CD14-positive monocyte (primary cell): ENCODE results near the gene CACNA1E. TPM values are rescaled to one million over a fixed set of nuclear protein-coding genes. Genes with fewer than 3 reads are reported as not detected.

Experiments
- DNase-seq, 3 donors: peaks; one replicate each; pipeline ENCODE4 v3.0.0-alpha.2; 2011 to 2022
- H2AFZ ChIP-seq: 2 replicates; pipeline ENCODE4 v1.6.0; 2012; ENCODE audit warnings: mild to moderate bottlenecking, low read depth, low read length, inconsistent platforms; ENCODE audit not compliant: insufficient read depth, poor library complexity, severe bottlenecking
- H3K27ac ChIP-seq, 2 donors: 1 replicate in 1 of 2; 2 replicates in 1 of 2; pipeline ENCODE4 v1.5.1; 2012 to 2013; ENCODE audit warnings: low read length in 2 of 2, control low read depth in 1 of 2, inconsistent platforms in 1 of 2, low read depth in 1 of 2, mild to moderate bottlenecking in 1 of 2
- H3K27me3 ChIP-seq, 2 donors: one replicate each; pipeline versions ENCODE4 v1.6.0 to v1.6.1; 2011 to 2013; ENCODE audit warnings: low read length in 2 of 2; ENCODE audit not compliant: control insufficient read depth in 2 of 2, insufficient read depth in 2 of 2
- H3K36me3 ChIP-seq, 2 donors: replicated peaks in 1 of 2; 1 replicate in 1 of 2; 2 replicates in 1 of 2; pipeline versions ENCODE4 v1.5.1 to v1.6.1; 2012 to 2013; ENCODE audit warnings: low read length in 2 of 2, control low read depth in 1 of 2, inconsistent platforms in 1 of 2, mild to moderate bottlenecking in 1 of 2; ENCODE audit not compliant: insufficient read depth in 2 of 2, control insufficient read depth in 1 of 2
- H3K4me1 ChIP-seq, 2 donors: 1 replicate in 1 of 2; 2 replicates in 1 of 2; pipeline versions ENCODE4 v1.5.1 to v1.6.1; 2012 to 2013; ENCODE audit warnings: low read length in 2 of 2, control low read depth in 1 of 2, inconsistent platforms in 1 of 2, mild to moderate bottlenecking in 1 of 2, moderate library complexity in 1 of 2; ENCODE audit not compliant: insufficient read depth in 2 of 2, control insufficient read depth in 1 of 2
- H3K4me2 ChIP-seq: replicated peaks from 2 replicates; pipeline ENCODE3; 2012; ENCODE audit warnings: low read length, moderate library complexity, mild to moderate bottlenecking; ENCODE audit not compliant: poor library complexity, severe bottlenecking; ENCODE audit errors: extremely low read depth
- H3K4me3 ChIP-seq, 3 experiments: fragments of 200-600 bp in 1 of 3; sonication (generic) in 1 of 3; replicated peaks in 1 of 3; 1 replicate in 2 of 3; 2 replicates in 1 of 3; pipeline ENCODE4 v1.5.1; 2011 to 2013; ENCODE audit warnings: low read length in 3 of 3, mild to moderate bottlenecking in 3 of 3, control low read depth in 2 of 3, low read depth in 2 of 3, inconsistent platforms in 1 of 3, moderate library complexity in 1 of 3
- H3K79me2 ChIP-seq: 2 replicates; pipeline ENCODE4 v1.6.0; 2012; ENCODE audit warnings: mild to moderate bottlenecking, control low read depth, inconsistent platforms, low read length, moderate library complexity; ENCODE audit not compliant: insufficient read depth
- H3K9ac ChIP-seq: 2 replicates; pipeline ENCODE4 v1.6.0; 2017; ENCODE audit warnings: low read length, mild to moderate bottlenecking; ENCODE audit not compliant: insufficient read depth, poor library complexity, severe bottlenecking
- H3K9me3 ChIP-seq, 2 donors: replicated peaks in 1 of 2; 1 replicate in 1 of 2; 2 replicates in 1 of 2; pipeline versions ENCODE4 v1.5.1 to v1.6.1; 2012 to 2013; ENCODE audit warnings: low read length in 2 of 2, control low read depth in 1 of 2; ENCODE audit not compliant: control insufficient read depth in 1 of 2, insufficient read depth in 1 of 2
- H4K20me1 ChIP-seq: 2 replicates; pipeline ENCODE4 v1.6.0; 2012; ENCODE audit warnings: mild to moderate bottlenecking, low read length, control low read depth, moderate library complexity; ENCODE audit not compliant: insufficient read depth
- H3K27ac Mint-ChIP-seq, 7 donors: one replicate each; pipeline ENCODE4 v1.8.0; 2020; ENCODE audit warnings: mild to moderate bottlenecking in 7 of 7, mixed read lengths in 7 of 7, moderate library complexity in 6 of 7, inconsistent platforms in 2 of 7
- H3K27me3 Mint-ChIP-seq, 3 donors: one replicate each; pipeline ENCODE4 v1.8.0; 2021 to 2022; ENCODE audit warnings: low read depth in 3 of 3, mild to moderate bottlenecking in 3 of 3, mixed read lengths in 3 of 3, moderate library complexity in 3 of 3, inconsistent platforms in 1 of 3
- H3K36me3 Mint-ChIP-seq, 2 donors: one replicate each; pipeline ENCODE4 v1.8.0; 2020; ENCODE audit warnings: mixed read lengths in 2 of 2, inconsistent platforms in 1 of 2, mild to moderate bottlenecking in 1 of 2
- H3K4me1 Mint-ChIP-seq: one replicate; pipeline ENCODE4 v1.8.0; 2020; ENCODE audit warnings: mild to moderate bottlenecking, mixed read lengths
- H3K4me3 Mint-ChIP-seq, 2 donors: one replicate each; pipeline ENCODE4 v1.8.0; 2020; ENCODE audit warnings: mild to moderate bottlenecking in 2 of 2, mixed read lengths in 2 of 2, moderate library complexity in 1 of 2
- H3K9me3 Mint-ChIP-seq, 7 donors: one replicate each; pipeline ENCODE4 v1.8.0; 2020 to 2022; ENCODE audit warnings: mixed read lengths in 7 of 7, mild to moderate bottlenecking in 6 of 7, moderate library complexity in 6 of 7, inconsistent platforms in 2 of 7
- WGBS: methylation state at CpG from one replicate; pipeline ENCODE4 v1.1.5; 2013; ENCODE audit warnings: missing lambda C conversion rate; ENCODE audit not compliant: insufficient coverage; 5-methylcytosine and 5-hydroxymethylcytosine counted together
- intact Hi-C, 2 donors: fragments of 100-400 bp; cut with micrococcal nuclease; formaldehyde crosslinking; loops; one replicate each; pipeline versions ENCODE4 v1.15.0 to v1.15.1; 2023
- polyA plus RNA-seq, 3 donors: library from polyadenylated mRNA; depleted of rRNA in 1 of 3; unstranded in 2 of 3; stranded (reverse) in 1 of 3; fragments of 300-500 nt in 2 of 3; fragments of >200 nt in 1 of 3; fragmentation: Illumina TruSeq in 2 of 3; gene quantifications; 1 replicate in 2 of 3; 2 replicates in 1 of 3; pipeline ENCODE4 v1.2.3, GENCODE V29; 2012 to 2021
- TF ChIP-seq, protein P1 (sequence below): fragments of 200-600 bp; IDR thresholded peaks from one replicate; pipeline ENCODE4 v1.8.0; 2022; ENCODE audit warnings: antibody characterized with exemption, mild to moderate bottlenecking

CACNA1E gene
- polyA plus RNA-seq, 3 donors: 0.04 TPM; not detected in 2

DNA sequence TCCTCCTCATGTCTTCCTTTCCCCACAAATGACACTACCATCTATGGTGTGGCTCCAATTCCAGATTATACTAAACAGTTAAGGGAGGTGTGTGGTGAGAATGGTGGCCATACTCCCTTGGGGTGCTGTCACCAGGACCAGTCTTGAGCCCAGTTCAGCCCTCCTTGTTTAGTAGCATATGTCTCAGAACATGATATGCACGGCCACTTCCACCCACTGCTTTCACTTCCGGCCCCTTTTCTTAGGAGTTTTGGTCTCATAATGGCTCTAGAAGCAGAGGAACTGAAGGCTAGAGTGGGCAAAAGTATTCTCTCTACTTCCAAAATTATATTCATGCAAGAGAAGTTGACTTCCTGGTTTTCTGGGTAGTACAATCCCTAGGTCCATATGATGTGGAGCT is 45.3 kb upstream of the CACNA1E start:
- TF ChIP-seq, protein P1, sequence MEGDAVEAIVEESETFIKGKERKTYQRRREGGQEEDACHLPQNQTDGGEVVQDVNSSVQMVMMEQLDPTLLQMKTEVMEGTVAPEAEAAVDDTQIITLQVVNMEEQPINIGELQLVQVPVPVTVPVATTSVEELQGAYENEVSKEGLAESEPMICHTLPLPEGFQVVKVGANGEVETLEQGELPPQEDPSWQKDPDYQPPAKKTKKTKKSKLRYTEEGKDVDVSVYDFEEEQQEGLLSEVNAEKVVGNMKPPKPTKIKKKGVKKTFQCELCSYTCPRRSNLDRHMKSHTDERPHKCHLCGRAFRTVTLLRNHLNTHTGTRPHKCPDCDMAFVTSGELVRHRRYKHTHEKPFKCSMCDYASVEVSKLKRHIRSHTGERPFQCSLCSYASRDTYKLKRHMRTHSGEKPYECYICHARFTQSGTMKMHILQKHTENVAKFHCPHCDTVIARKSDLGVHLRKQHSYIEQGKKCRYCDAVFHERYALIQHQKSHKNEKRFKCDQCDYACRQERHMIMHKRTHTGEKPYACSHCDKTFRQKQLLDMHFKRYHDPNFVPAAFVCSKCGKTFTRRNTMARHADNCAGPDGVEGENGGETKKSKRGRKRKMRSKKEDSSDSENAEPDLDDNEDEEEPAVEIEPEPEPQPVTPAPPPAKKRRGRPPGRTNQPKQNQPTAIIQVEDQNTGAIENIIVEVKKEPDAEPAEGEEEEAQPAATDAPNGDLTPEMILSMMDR: no peak
- Histone ChIP-seq H4K20me1 (no peaks in the 10 kb centered on the region), H3K36me3 (no peaks in the 10 kb centered on the region), H3K79me2 (no peaks in the 10 kb centered on the region), H3K4me2 (no peak overlapping the region), H3K27ac (no peak overlapping the region), H3K4me3 (no peak overlapping the region), H3K4me1 (no peaks in the 10 kb centered on the region), H3K27me3 (peaks cover 3 to 9% of the 10 kb centered on the region in 2 donors), H3K9me3 (no peaks in the 10 kb centered on the region), H3K9ac (no peak overlapping the region), H2AFZ (no peak overlapping the region)
- Mint-ChIP-seq H3K27me3 (peaks cover 5 to 10% (median 8%) of the 10 kb centered on the region in 3 donors), H3K4me3 (no peak overlapping the region), H3K36me3 (no peaks in the 10 kb centered on the region), H3K9me3 (peaks cover 0 to 2% (median 0%) of the 10 kb centered on the region in 7 donors), H3K27ac (no peak overlapping the region), H3K4me1 (no peaks in the 10 kb centered on the region)
- no CpG with 5 or more reads among the region's 2 CpGs for WGBS
- no peak for DNase-seq
- intact Hi-C loops: no loop called here

DNA sequence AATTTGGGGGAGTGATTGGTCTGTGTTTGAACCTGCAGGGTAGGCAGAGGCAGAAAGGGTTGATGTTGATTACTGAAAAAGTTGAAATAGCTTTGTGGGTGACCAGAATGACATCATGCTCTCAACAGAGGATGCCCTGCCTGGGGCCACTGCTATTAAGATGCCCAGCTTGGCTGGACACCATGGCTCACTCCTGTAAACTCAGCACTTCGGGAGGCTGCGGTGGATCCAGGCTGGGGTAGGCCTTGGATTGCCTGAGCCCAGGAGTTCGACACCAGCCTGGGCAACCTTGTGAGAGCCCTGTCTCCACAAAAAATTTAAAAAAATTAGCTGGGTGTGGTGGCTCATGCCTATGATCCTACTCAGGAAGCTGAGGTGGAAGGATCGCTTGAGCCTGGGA is 42.8 kb upstream of the CACNA1E start:
- Histone ChIP-seq H3K79me2 (no peaks in the 10 kb centered on the region), H3K4me2 (no peak overlapping the region), H3K36me3 (no peaks in the 10 kb centered on the region), H3K4me3 (no peak overlapping the region), H2AFZ (no peak overlapping the region), H3K27me3 (peaks cover 0 to under 1% of the 10 kb centered on the region in 2 donors), H3K27ac (no peak overlapping the region), H3K9me3 (no peaks in the 10 kb centered on the region), H3K9ac (no peak overlapping the region), H4K20me1 (no peaks in the 10 kb centered on the region), H3K4me1 (no peaks in the 10 kb centered on the region)
- no peak overlapping the region for H3K4me3 Mint-ChIP-seq
- H3K9me3 Mint-ChIP-seq: peaks cover 0 to 2% (median 0%) of the 10 kb centered on the region in 7 donors
- no peaks in the 10 kb centered on the region for H3K36me3 Mint-ChIP-seq
- no CpG with 5 or more reads among the region's 4 CpGs for WGBS
- H3K27me3 Mint-ChIP-seq: peaks cover 4 to 8% (median 5%) of the 10 kb centered on the region in 3 donors
- no peak overlapping the region for H3K27ac Mint-ChIP-seq
- H3K4me1 Mint-ChIP-seq: no peaks in the 10 kb centered on the region
- intact Hi-C loops: no loop called here
- TF ChIP-seq, protein P1: no peak
- no peak for DNase-seq
